ENCODE results near the gene SDCBP2. TPM values are rescaled to one million over a fixed set of nuclear protein-coding genes. Genes with fewer than 3 reads are reported as not detected.

Gene SDCBP2
- total and polyA plus RNA-seq, 2 of the 13 experiments (the other 11 are each of a cell fraction or from before 2014, with no cell fraction given) = 1.2 to 2.4 TPM

DNA sequence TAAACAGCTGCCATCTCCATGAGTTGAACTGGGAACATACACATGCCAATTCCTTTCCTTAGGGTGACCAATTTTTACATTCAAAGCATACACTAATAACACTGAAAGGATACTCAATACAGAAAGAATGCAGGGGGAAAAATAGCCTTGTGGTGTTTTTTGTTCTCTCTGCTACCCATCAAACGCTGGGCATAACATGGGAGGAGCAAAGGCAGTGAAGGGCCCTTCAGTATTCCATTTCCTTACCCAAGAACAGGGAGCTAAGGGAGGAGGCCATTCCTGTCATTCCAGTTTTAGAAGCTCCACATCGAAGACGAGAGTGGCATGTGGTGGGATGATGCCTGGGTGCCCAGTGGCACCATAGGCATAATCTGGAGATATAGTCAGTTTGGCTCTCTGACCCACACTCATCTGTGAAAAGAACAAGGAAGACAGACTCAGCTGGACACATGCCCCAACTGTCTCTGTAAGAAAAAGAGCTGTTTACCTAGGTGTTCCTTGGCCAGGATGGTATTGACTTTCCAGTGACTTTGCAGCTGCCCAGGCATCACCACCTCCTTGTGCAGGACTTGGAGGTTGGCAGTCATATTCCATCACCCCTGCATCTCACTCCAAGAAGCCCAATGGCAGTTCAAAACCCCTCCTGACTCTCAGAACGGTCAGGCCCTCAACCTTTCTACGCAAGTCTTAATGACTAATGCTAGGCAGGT, 43.0 kb upstream of the SDCBP2 start (continued):
- TF ChIP-seq ZNF335 (CRISPR knock-in tag; IDR thresholded peaks at IDR 0.05) (no peak), SOX13 (IDR thresholded peaks at IDR 0.05) (no peak), SOX13 (CRISPR knock-in tag; conservative IDR thresholded peaks at IDR 0.05 in 1 of 2, IDR thresholded peaks at IDR 0.05 in 1 of 2) (no peak), ZNF724P (CRISPR knock-in tag; IDR thresholded peaks at IDR 0.05; ENCODE audit: borderline replicate concordance) (no peak), SP5 (CRISPR knock-in tag; IDR thresholded peaks at IDR 0.05; ENCODE audit: borderline replicate concordance, low read depth) (no peak), PHF20 (CRISPR knock-in tag; IDR thresholded peaks at IDR 0.05) (no peak), ZNF282 (IDR thresholded peaks at IDR 0.05; ENCODE audit: partially characterized antibody) (no peak), RBM22 (optimal IDR thresholded peaks at IDR 0.05; ENCODE audit: low read length) (peak; percentile 62), GTF2F1 (IDR thresholded peaks at IDR 0.05; ENCODE audit: low read length) (no peak)

DNA sequence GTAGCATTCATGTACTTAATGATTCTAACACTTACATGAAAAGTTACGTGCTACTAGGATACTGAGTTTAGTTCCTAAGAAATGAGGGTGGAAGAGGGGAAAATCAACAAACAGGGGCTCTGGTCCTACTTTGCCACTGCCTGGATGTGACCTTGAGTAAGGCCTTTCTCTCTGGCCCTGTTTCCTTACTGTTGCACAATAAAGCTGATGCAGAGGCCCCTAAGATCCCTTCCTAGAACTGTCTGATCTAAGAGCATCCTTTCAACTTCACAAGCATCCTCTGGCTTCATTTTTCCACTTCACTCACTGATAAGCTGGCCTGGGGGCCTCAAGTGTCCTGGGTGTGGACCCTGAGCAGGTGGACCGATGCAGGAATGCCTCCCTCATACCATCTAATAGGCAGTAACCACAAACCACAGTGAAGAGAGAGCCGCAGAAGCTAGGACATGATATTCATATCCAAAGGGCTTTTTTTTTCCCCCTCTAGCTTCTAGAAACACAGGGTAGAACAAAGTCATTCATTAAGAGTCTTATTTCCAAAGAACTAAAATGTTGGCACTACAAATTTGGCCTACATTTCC, 42.4 kb upstream of the SDCBP2 start:
- 99% methylated on average over 3 of the region's 3 CpGs for WGBS (ENCODE audit: low lambda C conversion rate)
- ATAC-seq (no peak), FAIRE-seq (no peak), DNase-seq (ENCODE audit: low spot score) (no peak)
- no peak overlapping the region for H3K9ac ChIP-seq (ENCODE audit: insufficient read depth, low read depth, low read length)
- peaks cover 23% of the 10 kb centered on the region for H3K79me2 ChIP-seq (ENCODE audit: insufficient read depth, low read length)
- H3K27me3 ChIP-seq (ENCODE audit: control insufficient read depth in 1 of 2, insufficient read depth in 2 of 2, low read length in 2 of 2) = no peaks in the 10 kb centered on the region
- ChIA-PET POLR2A (interaction anchor here (1.0 to 1.6 kb wide), 3 partner anchors 20 to 45 kb away, joined by 3 to 7 read pairs (median 5); partner anchors contain the start of gene SDCBP2), CTCF (ENCODE audit: low intra/inter-chr PET ratio, low total read pairs) (no interaction called here)
- intact Hi-C loops (cut with micrococcal nuclease; ENCODE audit: unreplicated experiment) (no loop called here), in situ Hi-C loops (cut with HindIII; ENCODE audit: extremely low pct_ligation_motif_present, low pct_unique_long_range_greater_than_20kb) (no loop called here)
- no peak overlapping the region for H3K27ac ChIP-seq (ENCODE audit: extremely low read length, insufficient read depth, low read length)
- no peak overlapping the region for H3K4me2 ChIP-seq (ENCODE audit: low read depth, low read length)
- no peak overlapping the region for H2AFZ ChIP-seq (ENCODE audit: low read length)
- peaks cover 29% of the 10 kb centered on the region for H4K20me1 ChIP-seq (ENCODE audit: insufficient read depth, low read length)
- H3K36me3 ChIP-seq (replicated peaks in 1 of 2; ENCODE audit: control insufficient read depth in 1 of 2, insufficient read depth in 2 of 2, low read length in 2 of 2) = peaks cover 28 to 75% of the 10 kb centered on the region in 2 experiments
- peaks cover under 1% of the 10 kb centered on the region; the same call in 1 of the 2 replicates for H3K4me1 ChIP-seq (ENCODE audit: insufficient read depth, low read length)
- H3K4me3 ChIP-seq (replicated peaks in 1 of 3; ENCODE audit: insufficient read depth in 1 of 3, low read depth in 2 of 3, low read length in 3 of 3) = no peak overlapping the region
- no TSS peak for BruUV-seq (replicated peaks)
- peak; percentile 88 for TF ChIP-seq CEBPB (IDR thresholded peaks at IDR 0.05; ENCODE audit: borderline replicate concordance, low read depth, low read length)
- TF ChIP-seq, protein P1, sequence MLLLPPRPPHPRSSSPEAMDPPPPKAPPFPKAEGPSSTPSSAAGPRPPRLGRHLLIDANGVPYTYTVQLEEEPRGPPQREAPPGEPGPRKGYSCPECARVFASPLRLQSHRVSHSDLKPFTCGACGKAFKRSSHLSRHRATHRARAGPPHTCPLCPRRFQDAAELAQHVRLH (CRISPR knock-in tag; IDR thresholded peaks at IDR 0.05; ENCODE audit: borderline replicate concordance, low read depth) = no peak
- TF ChIP-seq, protein P2, sequence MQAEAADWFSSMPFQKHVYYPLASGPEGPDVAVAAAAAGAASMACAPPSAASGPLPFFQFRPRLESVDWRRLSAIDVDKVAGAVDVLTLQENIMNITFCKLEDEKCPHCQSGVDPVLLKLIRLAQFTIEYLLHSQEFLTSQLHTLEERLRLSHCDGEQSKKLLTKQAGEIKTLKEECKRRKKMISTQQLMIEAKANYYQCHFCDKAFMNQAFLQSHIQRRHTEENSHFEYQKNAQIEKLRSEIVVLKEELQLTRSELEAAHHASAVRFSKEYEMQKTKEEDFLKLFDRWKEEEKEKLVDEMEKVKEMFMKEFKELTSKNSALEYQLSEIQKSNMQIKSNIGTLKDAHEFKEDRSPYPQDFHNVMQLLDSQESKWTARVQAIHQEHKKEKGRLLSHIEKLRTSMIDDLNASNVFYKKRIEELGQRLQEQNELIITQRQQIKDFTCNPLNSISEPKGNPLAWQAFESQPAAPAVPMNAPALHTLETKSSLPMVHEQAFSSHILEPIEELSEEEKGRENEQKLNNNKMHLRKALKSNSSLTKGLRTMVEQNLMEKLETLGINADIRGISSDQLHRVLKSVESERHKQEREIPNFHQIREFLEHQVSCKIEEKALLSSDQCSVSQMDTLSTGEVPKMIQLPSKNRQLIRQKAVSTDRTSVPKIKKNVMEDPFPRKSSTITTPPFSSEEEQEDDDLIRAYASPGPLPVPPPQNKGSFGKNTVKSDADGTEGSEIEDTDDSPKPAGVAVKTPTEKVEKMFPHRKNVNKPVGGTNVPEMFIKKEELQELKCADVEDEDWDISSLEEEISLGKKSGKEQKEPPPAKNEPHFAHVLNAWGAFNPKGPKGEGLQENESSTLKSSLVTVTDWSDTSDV (CRISPR knock-in tag; IDR thresholded peaks at IDR 0.05) = no peak
- TF ChIP-seq CEBPG (CRISPR knock-in tag; IDR thresholded peaks at IDR 0.05) = peak; percentile 56
- no peaks in the 10 kb centered on the region for H3K9me3 ChIP-seq (ENCODE audit: low read length)
